NT2/D1 (cell line): ENCODE results near the gene C4orf50.

ENCODE experiments used
- SUZ12 ChIP-seq: IDR thresholded peaks from 2 replicates; pipeline ENCODE4 v1.6.1; 2011; ENCODE audit not compliant: insufficient read length, insufficient read depth; ENCODE audit errors: extremely low read depth
- YY1 ChIP-seq: IDR thresholded peaks from 2 replicates; pipeline ENCODE4 v1.6.1; 2011; ENCODE audit not compliant: insufficient read length, insufficient read depth

DNA sequence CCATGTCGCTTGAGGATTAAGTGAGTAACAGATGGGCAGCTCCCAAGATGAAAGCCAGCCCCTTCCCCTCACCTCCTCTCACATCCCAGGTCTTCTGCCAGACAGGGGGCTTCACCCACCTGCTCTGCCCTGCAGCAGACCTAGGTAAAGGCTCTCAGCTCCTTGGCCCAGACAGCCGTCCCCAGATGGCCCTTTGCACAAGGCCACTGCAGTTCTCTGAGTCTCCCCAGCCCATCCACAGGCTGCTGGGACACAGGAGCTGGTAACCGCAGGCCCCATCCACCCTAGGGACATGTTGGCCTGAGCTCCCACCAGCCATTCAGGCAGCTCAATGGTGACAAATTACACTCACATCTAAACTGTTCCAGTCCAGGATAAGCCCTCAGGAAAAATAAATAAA lies 15.3 kb downstream of the C4orf50 start:
- TF ChIP-seq YY1 (no peak), SUZ12 (no peak)
